ENCODE data around the gene OXCT2. TPM values are rescaled to one million over a fixed set of nuclear protein-coding genes. Genes with fewer than 3 reads are reported as not detected.

Gene OXCT2
- total and polyA plus RNA-seq, 9 of the 15 experiments (the other 6 are each of a cell fraction or from before 2014, with no cell fraction given), result 0.08 to 0.64 (median 0.22) TPM; not detected in 2

DNA sequence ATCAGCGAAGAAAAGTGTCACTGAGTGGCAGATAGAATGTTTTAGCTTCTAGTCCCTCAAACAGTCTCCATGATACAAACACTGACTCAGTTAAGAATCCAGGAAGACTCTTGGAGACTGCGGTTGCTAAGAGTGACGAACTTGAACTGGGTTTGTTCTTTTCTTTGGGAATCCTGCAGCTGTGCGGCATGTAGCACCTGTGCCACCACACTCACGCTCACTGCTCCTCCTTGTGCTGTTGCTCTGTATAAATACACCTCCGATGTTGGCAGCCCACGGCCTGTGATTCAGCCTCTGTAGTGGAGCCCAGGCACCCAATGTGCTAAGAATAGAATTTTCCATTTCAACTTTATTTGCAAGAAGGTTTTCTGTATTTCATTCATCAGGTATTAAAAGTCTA is 38.0 kb downstream of the OXCT2 start:
- H3K79me2 ChIP-seq (ENCODE audit: control insufficient read depth, insufficient read depth, low read length), result no peaks in the 10 kb centered on the region
- H3K9me1 ChIP-seq (ENCODE audit: control insufficient read depth, insufficient read depth, low read length), result no peaks in the 10 kb centered on the region
- no peak for FAIRE-seq
- no peak overlapping the region for H3K27ac ChIP-seq (ENCODE audit: extremely low read depth, low read depth, low read length)
- peaks cover 0 to 4% of the 10 kb centered on the region in 2 experiments; a peak in 4 of 5 replicates for H3K4me1 ChIP-seq (replicated peaks in 1 of 2; ENCODE audit: control insufficient read depth in 2 of 2, insufficient read depth in 2 of 2, low read length in 2 of 2)
- H3K4me3 ChIP-seq, result no peak overlapping the region
- no peaks in the 10 kb centered on the region for H3K36me3 ChIP-seq (ENCODE audit: control insufficient read depth, insufficient read depth, low read length)
- TF ChIP-seq RFX1 (IDR thresholded peaks at IDR 0.05) (peak; percentile 23; the same call in 1 of the 2 replicates), RAD21 (CRISPR knock-in tag; conservative IDR thresholded peaks at IDR 0.05 in 1 of 2, IDR thresholded peaks at IDR 0.05 in 1 of 2) (no peak)
- ATAC-seq, result no peak
- ChIA-PET CTCF (ENCODE audit: low intra/inter-chr PET ratio) (no interaction called here), POLR2A (interaction anchor here (0.9 to 1.9 kb wide), 3 partner anchors 13 to 66 kb away, joined by 3 to 5 read pairs (median 3); no protein-coding TSS in a partner anchor)
- in situ Hi-C loops (cut with MboI) (no loop called here), intact Hi-C loops (cut with micrococcal nuclease) (no loop called here)
- H4K20me1 ChIP-seq (replicated peaks; ENCODE audit: control insufficient read depth, insufficient read depth, low read length), result no peaks in the 10 kb centered on the region
- no peaks in the 10 kb centered on the region for H3K9me3 ChIP-seq (replicated peaks; ENCODE audit: control insufficient read depth, insufficient read depth, low read depth, low read length)
- peaks cover 27 to 43% of the 10 kb centered on the region in 2 experiments for H3K27me3 ChIP-seq (ENCODE audit: control insufficient read depth in 2 of 2, insufficient read depth in 2 of 2, low read length in 2 of 2)
- no TSS peak for BruUV-seq (replicated peaks)
- peak overlapping the region; percentile 38; the same call in 1 of the 2 replicates for H2AFZ ChIP-seq (ENCODE audit: low read depth, low read length)
- no peak overlapping the region; a peak in 1 of 4 replicates for H3K9ac ChIP-seq (ENCODE audit: insufficient read depth in 1 of 2, low read depth in 2 of 2, low read length in 2 of 2)
- WGBS (ENCODE audit: insufficient coverage, low coverage, missing lambda C conversion rate), result 11% methylated on average over 7 of the region's 7 CpGs
- H3K4me2 ChIP-seq (ENCODE audit: insufficient read depth, low read length), result no peak overlapping the region; the same call in 1 of the 2 replicates
- DNase-seq (ENCODE audit: extremely low read depth in 1 of 4, low spot score in 3 of 4), result no peak

DNA sequence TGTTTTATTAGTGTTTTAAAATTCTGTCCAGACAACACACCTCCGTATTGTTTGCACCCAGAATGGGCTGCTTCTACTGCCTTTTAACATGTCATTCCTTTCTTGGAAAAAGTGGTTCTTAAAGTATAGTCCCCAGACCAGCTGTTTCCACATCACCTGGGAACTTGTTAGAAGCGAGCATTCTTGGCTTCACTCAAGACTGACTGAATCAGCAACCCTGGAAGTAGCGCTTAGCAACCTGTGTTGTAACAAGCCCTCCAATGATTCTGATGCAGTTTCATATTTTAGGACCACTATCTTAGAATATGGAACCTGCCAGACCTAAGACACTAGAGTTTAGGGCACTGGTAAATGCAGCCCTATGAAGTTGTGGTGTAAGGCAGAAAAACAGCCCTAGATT is 38.4 kb downstream of the OXCT2 start:
- Histone ChIP-seq H3K27ac (ENCODE audit: extremely low read depth, low read depth, low read length) (no peak overlapping the region), H3K36me3 (ENCODE audit: control insufficient read depth, insufficient read depth, low read length) (no peaks in the 10 kb centered on the region), H4K20me1 (replicated peaks; ENCODE audit: control insufficient read depth, insufficient read depth, low read length) (no peaks in the 10 kb centered on the region), H2AFZ (ENCODE audit: low read depth, low read length) (peak overlapping the region; percentile 38; the same call in 1 of the 2 replicates), H3K4me2 (ENCODE audit: insufficient read depth, low read length) (no peak overlapping the region), H3K4me1 (replicated peaks in 1 of 2; ENCODE audit: control insufficient read depth in 2 of 2, insufficient read depth in 2 of 2, low read length in 2 of 2) (peaks cover 0 to 5% of the 10 kb centered on the region in 2 experiments; a peak in 2 of 5 replicates), H3K27me3 (ENCODE audit: control insufficient read depth in 2 of 2, insufficient read depth in 2 of 2, low read length in 2 of 2) (peaks cover 31 to 47% of the 10 kb centered on the region in 2 experiments), H3K79me2 (ENCODE audit: control insufficient read depth, insufficient read depth, low read length) (no peaks in the 10 kb centered on the region), H3K9me3 (replicated peaks; ENCODE audit: control insufficient read depth, insufficient read depth, low read depth, low read length) (no peaks in the 10 kb centered on the region), H3K4me3 (no peak overlapping the region), H3K9ac (ENCODE audit: insufficient read depth in 1 of 2, low read depth in 2 of 2, low read length in 2 of 2) (no peak overlapping the region), H3K9me1 (ENCODE audit: control insufficient read depth, insufficient read depth, low read length) (no peaks in the 10 kb centered on the region)
- intact Hi-C loops (cut with micrococcal nuclease) (no loop called here), in situ Hi-C loops (cut with MboI) (no loop called here)
- no peak for FAIRE-seq
- BruUV-seq (replicated peaks), result no TSS peak
- no peak for DNase-seq (ENCODE audit: extremely low read depth in 1 of 4, low spot score in 3 of 4)
- ATAC-seq, result no peak
- 7% methylated on average over 3 of the region's 3 CpGs for WGBS (ENCODE audit: insufficient coverage, low coverage, missing lambda C conversion rate)
- ChIA-PET CTCF (ENCODE audit: low intra/inter-chr PET ratio) (no interaction called here), POLR2A (interaction anchor here (0.9 to 1.9 kb wide), 2 partner anchors 13 to 21 kb away, joined by 3 to 5 read pairs; no protein-coding TSS in a partner anchor)
- TF ChIP-seq MTA1 (IDR thresholded peaks at IDR 0.05; ENCODE audit: borderline replicate concordance), result no peak
- TF ChIP-seq RBM17 (IDR thresholded peaks at IDR 0.05; ENCODE audit: borderline replicate concordance, low read depth, low read length), result no peak
- TF ChIP-seq, protein P1, sequence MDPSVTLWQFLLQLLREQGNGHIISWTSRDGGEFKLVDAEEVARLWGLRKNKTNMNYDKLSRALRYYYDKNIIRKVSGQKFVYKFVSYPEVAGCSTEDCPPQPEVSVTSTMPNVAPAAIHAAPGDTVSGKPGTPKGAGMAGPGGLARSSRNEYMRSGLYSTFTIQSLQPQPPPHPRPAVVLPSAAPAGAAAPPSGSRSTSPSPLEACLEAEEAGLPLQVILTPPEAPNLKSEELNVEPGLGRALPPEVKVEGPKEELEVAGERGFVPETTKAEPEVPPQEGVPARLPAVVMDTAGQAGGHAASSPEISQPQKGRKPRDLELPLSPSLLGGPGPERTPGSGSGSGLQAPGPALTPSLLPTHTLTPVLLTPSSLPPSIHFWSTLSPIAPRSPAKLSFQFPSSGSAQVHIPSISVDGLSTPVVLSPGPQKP (CRISPR knock-in tag; IDR thresholded peaks at IDR 0.05), result no peak
- TF ChIP-seq TEAD4 (IDR thresholded peaks at IDR 0.05; ENCODE audit: low read length), result no peak
- no peak for TF ChIP-seq TEAD4 (CRISPR knock-in tag; IDR thresholded peaks at IDR 0.05; ENCODE audit: borderline replicate concordance)
- no peak for TF ChIP-seq ZSCAN29 (IDR thresholded peaks at IDR 0.05)
- TF ChIP-seq STAG1 (CRISPR knock-in tag; IDR thresholded peaks at IDR 0.05; ENCODE audit: borderline replicate concordance), result no peak
- TF ChIP-seq, protein P2, sequence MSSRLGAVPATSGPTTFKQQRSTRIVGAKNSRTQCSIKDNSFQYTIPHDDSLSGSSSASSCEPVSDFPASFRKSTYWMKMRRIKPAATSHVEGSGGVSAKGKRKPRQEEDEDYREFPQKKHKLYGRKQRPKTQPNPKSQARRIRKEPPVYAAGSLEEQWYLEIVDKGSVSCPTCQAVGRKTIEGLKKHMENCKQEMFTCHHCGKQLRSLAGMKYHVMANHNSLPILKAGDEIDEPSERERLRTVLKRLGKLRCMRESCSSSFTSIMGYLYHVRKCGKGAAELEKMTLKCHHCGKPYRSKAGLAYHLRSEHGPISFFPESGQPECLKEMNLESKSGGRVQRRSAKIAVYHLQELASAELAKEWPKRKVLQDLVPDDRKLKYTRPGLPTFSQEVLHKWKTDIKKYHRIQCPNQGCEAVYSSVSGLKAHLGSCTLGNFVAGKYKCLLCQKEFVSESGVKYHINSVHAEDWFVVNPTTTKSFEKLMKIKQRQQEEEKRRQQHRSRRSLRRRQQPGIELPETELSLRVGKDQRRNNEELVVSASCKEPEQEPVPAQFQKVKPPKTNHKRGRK (tag; IDR thresholded peaks at IDR 0.05), result no peak
- TF ChIP-seq, protein P3, sequence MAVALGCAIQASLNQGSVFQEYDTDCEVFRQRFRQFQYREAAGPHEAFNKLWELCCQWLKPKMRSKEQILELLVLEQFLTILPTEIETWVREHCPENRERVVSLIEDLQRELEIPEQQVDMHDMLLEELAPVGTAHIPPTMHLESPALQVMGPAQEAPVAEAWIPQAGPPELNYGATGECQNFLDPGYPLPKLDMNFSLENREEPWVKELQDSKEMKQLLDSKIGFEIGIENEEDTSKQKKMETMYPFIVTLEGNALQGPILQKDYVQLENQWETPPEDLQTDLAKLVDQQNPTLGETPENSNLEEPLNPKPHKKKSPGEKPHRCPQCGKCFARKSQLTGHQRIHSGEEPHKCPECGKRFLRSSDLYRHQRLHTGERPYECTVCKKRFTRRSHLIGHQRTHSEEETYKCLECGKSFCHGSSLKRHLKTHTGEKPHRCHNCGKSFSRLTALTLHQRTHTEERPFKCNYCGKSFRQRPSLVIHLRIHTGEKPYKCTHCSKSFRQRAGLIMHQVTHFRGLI (CRISPR knock-in tag; IDR thresholded peaks at IDR 0.05), result no peak
- no peak for TF ChIP-seq TFAM (CRISPR knock-in tag; conservative IDR thresholded peaks at IDR 0.05)

Measured in K562 (cell line).